OCI-LY7 (cell line): Measurements from ENCODE around the gene IQSEC1.

Experiments used
- EZH2phosphoT487 ChIP-seq: fragments of 200-600 bp; sonication (generic); IDR thresholded peaks from 2 replicates; pipeline ENCODE4 v1.6.1; 2018; ENCODE audit warnings: low read depth, borderline replicate concordance, mild to moderate bottlenecking, mixed run types, antibody characterized with exemption, low read length, moderate library complexity, mixed read lengths
- TF ChIP-seq, protein P1 (sequence below): fragments of 200-600 bp; sonication (generic); conservative IDR thresholded peaks from 2 replicates; pipeline ENCODE4 v1.5.1; 2014; ENCODE audit warnings: mild to moderate bottlenecking, antibody characterized with exemption, low read length, moderate library complexity, mixed read lengths

- TF ChIP-seq, protein P1, sequence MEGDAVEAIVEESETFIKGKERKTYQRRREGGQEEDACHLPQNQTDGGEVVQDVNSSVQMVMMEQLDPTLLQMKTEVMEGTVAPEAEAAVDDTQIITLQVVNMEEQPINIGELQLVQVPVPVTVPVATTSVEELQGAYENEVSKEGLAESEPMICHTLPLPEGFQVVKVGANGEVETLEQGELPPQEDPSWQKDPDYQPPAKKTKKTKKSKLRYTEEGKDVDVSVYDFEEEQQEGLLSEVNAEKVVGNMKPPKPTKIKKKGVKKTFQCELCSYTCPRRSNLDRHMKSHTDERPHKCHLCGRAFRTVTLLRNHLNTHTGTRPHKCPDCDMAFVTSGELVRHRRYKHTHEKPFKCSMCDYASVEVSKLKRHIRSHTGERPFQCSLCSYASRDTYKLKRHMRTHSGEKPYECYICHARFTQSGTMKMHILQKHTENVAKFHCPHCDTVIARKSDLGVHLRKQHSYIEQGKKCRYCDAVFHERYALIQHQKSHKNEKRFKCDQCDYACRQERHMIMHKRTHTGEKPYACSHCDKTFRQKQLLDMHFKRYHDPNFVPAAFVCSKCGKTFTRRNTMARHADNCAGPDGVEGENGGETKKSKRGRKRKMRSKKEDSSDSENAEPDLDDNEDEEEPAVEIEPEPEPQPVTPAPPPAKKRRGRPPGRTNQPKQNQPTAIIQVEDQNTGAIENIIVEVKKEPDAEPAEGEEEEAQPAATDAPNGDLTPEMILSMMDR = no peak
- TF ChIP-seq EZH2phosphoT487 = no peak
Observed at GRCh38 chr3:13069495-13069894, 3.7 kb downstream of the IQSEC1 start.
